GM20431 (cell line): ENCODE measurements around the gene COBLL1.

ENCODE experiments used
- in situ Hi-C: fragments of 300-500 bp; cut with MseI, MboI; formaldehyde crosslinking; loops from one replicate; pipeline ENCODE4 v1.15.0; 2020; ENCODE audit warnings: low sequenced_read_pairs; ENCODE audit not compliant: unreplicated experiment

Gene COBLL1

GRCh38 chr2:164793529-164793928 is 48.1 kb downstream of the COBLL1 start:
- in situ Hi-C loops, result no loop called here

DNA sequence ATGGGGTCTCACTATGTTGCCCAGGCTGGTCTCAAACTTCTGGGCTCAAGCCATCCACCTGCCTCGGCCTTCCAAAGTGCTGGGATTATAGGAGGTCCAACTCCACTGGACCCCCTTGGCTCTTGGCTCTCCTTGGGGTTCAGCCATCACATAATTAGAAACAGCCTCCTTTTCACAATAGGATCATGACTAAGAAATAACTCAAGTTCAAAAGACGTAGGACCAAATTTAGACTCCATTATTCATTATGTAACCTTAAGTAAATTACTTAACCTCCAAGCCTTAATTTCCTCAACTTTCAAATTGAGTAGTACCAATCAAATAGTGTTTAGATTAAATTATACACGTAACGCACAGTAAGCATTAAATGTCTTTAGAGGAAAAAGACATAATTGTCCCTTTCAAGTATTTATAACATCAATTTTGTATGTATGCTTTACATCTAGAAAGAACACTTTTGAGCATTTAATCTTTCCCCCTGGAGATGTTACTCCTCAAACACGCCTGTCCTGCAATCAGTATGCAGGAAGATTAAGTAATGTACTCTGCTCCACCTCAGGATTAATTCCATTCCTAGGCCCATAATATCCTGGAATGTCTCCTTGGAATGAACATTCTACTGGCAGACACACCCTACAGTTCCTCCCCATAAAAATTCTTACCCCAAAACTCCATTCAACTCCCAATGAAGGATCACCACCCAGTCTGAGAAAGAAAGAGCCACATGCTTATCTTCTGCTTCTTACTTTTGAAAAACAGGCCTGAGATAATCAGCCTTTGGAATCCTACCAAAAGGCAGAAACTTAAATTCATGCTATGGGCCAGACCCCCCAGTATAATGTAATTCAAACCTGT is 49.1 kb downstream of the COBLL1 start:
- in situ Hi-C loops, result no loop called here

DNA sequence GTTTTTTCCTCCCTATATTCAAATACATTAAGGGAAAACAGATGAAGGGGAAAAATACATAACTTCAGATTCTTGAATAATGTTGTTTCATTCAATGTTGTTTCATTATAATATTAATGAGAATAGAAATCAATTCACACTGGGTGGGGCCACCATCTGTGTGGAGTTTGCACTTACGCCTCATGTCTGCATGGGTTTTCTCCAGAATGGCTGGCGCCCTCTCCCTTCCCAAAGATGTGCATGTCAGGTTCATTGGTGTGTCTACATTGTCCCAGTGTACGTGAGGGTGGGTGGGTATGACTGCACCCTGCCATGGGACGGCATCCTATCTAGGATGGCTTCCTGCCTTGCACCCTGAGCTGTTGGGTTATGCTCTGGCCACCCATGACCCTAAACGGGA is 51.7 kb downstream of the COBLL1 start:
- in situ Hi-C loops, result no loop called here

GRCh38 chr2:164786787-164787186 is 54.8 kb downstream of the COBLL1 start:
- in situ Hi-C loops, result no loop called here

DNA sequence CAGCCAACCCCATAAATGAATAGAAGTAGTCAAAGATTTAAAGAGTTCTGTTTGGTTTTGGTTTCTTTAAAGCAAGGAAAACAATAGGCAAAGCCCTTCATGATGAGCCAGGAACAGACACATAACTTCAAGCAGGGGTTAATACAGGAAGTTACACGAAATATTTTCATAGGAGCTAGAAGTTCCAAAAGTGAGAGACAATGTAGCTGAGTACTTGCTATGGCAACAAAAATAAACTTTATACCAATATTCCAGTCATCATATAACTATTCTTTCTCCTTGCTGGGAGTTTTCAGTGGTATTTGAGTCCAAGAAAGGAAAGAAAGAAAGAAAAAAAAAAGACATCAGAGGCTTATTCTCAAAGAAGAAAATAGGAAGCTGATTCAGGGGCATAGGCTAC is 56.2 kb downstream of the COBLL1 start:
- in situ Hi-C loops, result no loop called here

DNA sequence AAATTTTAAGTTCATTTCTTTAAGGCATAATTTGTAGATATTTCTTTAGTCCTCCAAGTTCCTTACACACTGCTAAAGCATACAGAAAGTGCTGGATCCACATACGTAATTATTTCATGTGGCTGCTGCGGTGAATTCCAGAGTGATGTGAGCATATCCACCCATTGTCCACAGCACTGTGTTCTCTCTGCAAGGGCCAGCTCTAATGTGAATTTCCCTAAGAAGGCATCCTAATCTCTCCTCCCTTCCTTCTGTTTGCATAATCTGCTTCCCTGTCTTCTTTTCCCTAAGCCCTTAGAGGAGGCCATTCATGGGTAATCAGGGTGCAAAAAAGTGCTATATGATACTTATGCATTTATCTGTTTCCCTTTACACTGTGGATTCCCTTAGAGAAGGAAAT is 57.2 kb downstream of the COBLL1 start:
- in situ Hi-C loops, result no loop called here

DNA sequence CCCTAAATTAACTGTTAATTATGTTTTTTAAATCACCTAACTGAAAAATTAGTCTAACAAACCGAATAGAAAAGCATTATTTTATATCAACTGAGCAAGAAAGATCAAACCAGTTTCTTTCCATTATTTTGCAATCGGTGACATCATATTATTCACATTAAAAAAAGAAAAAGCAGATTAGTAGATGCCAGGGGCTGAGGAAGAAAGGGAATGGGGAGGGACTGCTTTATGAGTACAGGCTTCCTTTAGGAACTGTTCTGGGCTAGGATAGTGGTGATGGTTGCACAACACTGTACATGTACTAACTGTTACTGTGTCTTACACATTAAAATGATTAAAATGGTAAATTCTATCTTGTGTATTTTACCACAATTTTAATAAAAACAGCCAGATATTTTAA is 59.3 kb downstream of the COBLL1 start:
- in situ Hi-C loops, result no loop called here

DNA sequence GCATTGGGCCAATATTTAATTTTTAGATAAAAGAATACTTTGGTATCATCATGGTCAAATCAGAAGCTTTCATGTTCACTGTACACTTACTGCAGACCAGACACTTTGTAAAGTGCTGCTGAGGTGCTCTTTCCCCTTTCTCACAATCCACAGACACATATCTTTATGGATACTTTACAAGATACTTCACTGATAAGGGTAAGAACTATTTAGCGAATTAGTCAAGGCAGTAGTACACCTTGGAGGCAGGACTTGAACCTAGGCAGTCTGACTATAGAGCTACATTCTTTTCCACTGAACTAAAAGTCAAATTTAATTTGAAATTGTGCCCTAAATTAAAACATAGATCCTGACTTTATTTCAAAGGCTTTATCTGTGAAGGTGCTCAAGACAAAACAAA is 60.2 kb downstream of the COBLL1 start:
- in situ Hi-C loops, result no loop called here

DNA sequence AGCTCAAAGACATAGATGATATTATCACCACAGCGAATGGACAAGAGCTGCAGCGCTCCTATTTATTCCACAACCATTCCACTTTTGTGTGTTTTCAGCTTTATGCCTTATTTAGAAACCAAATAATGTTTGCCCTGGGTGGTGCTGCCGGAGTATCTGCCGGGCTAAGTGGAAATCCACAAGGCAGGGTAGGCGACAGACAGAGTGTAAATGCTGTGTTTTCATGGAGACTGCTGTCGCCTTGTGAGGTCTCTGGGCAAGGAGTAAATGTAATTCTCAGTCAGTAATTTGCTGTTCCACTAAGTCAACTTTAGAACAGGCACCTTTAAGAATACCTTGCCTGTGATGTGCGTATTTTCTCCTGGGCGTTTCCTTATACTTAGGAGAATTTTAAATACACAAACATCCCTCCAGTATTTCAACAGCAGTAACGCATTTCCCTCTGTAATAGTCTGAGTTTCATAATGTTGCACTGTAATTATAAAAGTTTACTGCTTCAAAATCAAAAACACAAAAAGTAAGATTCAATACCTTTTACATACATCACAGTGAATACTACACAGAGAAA is 60.9 kb downstream of the COBLL1 start:
- in situ Hi-C loops, result no loop called here

DNA sequence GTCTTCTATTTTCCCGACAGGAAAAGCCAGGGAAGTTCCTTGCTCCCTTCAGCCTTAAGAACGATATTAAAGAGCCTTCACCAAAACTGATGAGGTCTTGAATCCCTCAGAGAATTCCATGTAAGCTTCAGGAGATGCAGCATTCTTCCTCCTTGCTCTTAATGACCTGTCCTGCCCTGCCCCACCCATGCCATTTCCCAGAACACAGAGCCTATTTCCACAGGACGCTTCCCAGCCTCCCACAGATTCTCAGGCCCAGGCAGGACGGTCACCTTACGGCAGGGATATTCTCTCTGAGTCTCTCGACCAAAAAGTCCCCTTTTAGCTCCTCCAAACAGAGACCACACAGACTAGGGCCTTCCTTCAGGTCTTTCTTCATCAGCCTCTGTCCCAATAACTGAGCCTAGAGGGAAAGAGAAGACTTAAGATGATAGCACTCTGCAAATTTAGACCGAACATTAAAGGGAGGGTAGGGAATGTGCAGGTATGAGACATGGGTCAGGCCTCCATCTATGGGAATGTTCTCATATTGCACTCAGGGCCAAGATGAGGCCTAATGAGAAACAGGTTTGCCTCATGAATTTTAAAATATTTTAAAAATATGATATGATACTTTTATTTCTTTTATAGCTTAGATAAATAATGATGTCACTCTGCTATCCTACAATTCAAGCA is 62.1 kb downstream of the COBLL1 start:
- in situ Hi-C loops, result no loop called here

DNA sequence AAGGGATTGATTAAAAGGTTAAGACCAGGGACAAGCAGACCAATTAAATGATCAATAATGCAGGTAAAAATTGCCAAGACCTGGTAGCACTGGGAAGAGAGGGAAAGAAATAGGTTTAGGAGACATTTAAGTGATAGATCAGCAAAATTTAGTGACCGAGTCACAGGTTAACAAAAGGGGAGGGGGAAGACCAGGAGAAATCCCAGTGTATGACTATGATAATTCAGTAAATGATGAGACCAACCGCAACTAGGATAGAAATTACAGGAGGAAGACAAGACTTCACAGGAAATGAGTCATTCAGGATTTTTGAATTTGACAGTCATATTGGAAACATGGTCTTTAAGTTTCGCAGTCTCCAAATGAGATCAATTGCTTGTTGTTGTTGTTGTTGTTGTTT is 62.9 kb downstream of the COBLL1 start:
- in situ Hi-C loops, result no loop called here

- in situ Hi-C loops, result no loop called here
Observed at GRCh38 chr2:164777847-164778461, 63.7 kb downstream of the COBLL1 start.

GRCh38 chr2:164773635-164774034 is 68.0 kb downstream of the COBLL1 start:
- in situ Hi-C loops, result no loop called here

GRCh38 chr2:164773091-164773490 is 68.5 kb downstream of the COBLL1 start:
- in situ Hi-C loops, result no loop called here

DNA sequence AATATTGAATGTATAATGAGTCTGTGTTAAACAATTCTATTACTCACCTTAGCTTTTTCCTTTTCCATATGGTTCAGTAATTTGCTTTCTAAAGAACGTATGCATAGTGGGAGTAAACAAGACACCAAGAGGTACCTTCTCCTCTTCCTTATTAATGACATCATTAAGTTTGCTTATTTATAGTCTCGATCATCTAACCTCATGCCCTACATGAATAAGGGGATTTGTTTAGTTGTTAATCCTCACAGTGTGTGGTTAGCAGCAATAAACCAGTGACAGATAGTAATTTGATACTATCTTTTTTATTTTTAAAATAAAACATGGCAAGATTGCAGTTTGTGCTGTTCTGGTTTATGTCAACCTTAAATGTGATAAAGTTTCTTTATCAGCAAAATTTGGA is 69.7 kb downstream of the COBLL1 start:
- in situ Hi-C loops, result no loop called here

GRCh38 chr2:164770421-164770916 is 71.2 kb downstream of the COBLL1 start:
- in situ Hi-C loops, result no loop called here

GRCh38 chr2:164766954-164767320 is 74.7 kb downstream of the COBLL1 start:
- in situ Hi-C loops, result no loop called here

GRCh38 chr2:164766216-164766953 is 75.2 kb downstream of the COBLL1 start:
- in situ Hi-C loops, result no loop called here

DNA sequence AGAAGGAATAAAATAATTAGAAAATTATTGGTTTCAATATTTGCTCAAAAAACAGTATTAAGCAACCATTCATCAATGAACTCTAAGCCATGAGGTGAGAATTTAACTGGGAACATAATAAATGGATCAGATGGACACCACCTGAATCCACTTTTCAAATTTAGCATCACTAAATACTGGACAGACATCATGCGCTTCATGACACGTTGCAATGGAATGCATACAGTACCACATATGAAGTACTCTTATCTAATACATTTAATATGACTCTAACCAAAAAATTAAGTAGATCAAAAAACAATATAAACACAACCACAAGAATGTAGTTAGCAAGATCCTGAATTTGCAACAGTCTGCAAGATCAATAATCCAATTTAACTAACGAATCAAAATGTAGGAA is 76.6 kb downstream of the COBLL1 start:
- in situ Hi-C loops, result no loop called here

DNA sequence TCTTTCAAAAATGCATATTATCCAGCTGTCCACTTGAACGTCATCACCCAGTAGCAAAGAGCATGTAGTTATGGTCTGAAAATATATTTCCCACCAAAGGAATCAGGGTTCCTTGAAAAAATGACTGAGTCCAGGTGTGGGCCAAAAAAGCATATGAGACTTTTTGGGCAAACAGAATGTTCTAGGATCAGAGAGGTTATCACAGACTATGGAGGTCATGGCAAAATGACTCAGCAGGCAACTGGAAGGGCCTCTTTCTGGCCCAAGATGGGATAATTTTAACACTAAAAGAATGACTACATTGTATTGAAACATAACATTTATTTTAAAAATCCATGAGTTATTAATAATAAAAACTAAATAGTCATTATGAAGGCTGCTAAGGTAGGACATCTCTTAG is 77.1 kb downstream of the COBLL1 start:
- in situ Hi-C loops, result no loop called here
